Endothelial cell of umbilical vein (primary cell): ENCODE data around the gene GNAQ. TPM values are rescaled to one million over a fixed set of nuclear protein-coding genes. Genes with fewer than 3 reads are reported as not detected.

Experiments used
- BruUV-seq: library from RNA; stranded (reverse); fragments of 400-500 nt; replicated peaks from 2 replicates; lab custom pipeline; 2021; lab: Mats Ljungman, UMichigan
- CTCF ChIA-PET: fragments of 300-600, 350-600 bp; sonication (Branson Sonifier 250); formaldehyde crosslinking; loops from one replicate; lab custom pipeline; 2021; ENCODE audit warnings: antibody characterized with exemption, inconsistent platforms; lab: Charles Lee
- POLR2A ChIA-PET: fragments of 300-600, 350-600 bp; sonication (Branson Sonifier 250); formaldehyde crosslinking; loops from one replicate; lab custom pipeline; 2021; ENCODE audit warnings: antibody characterized with exemption, inconsistent platforms; lab: Charles Lee
- DNase-seq: peaks from one replicate; pipeline ENCODE4 v3.0.0-alpha.2; 2011; ENCODE audit warnings: low read depth, low spot score
- FAIRE-seq: peaks from 2 replicates; lab custom pipeline; 2011; peaks lifted over from hg19 to GRCh38; lab: Jason Lieb, UNC
- H2AFZ ChIP-seq: 2 replicates; pipeline ENCODE4 v1.6.0; 2012; ENCODE audit warnings: low read depth, low read length, control low read depth, inconsistent platforms
- H3K27ac ChIP-seq: 2 replicates; pipeline ENCODE4 v1.5.1; 2011; ENCODE audit warnings: low read depth, mild to moderate bottlenecking, control low read depth, low read length, moderate library complexity; ENCODE audit not compliant: insufficient read depth
- H3K27me3 ChIP-seq, 2 experiments: 2 replicates each; pipeline versions ENCODE4 v1.6.0 to v1.6.1; 2011; ENCODE audit warnings: low read length in 2 of 2, mixed read lengths in 1 of 2; ENCODE audit not compliant: control insufficient read depth in 2 of 2, insufficient read depth in 2 of 2
- H3K36me3 ChIP-seq, 2 experiments: 2 replicates in 1 of 2; 3 replicates in 1 of 2; pipeline ENCODE4 v1.5.1; 2011; ENCODE audit warnings: low read length in 2 of 2, mild to moderate bottlenecking in 1 of 2, moderate library complexity in 1 of 2; ENCODE audit not compliant: control insufficient read depth in 2 of 2, insufficient read depth in 2 of 2; ENCODE audit errors: extremely low read depth in 1 of 2
- H3K4me1 ChIP-seq: 3 replicates; pipeline ENCODE4 v1.5.1; 2011; ENCODE audit warnings: mild to moderate bottlenecking, low read length; ENCODE audit not compliant: control insufficient read depth, insufficient read depth; ENCODE audit errors: extremely low read depth
- H3K4me2 ChIP-seq: 2 replicates; pipeline ENCODE4 v1.6.1; 2011; ENCODE audit warnings: low read length, control low read depth, mixed read lengths; ENCODE audit not compliant: insufficient read depth
- H3K4me3 ChIP-seq, 3 experiments: fragments of 200-600 bp in 1 of 3; sonication (generic), shearing (Covaris generic) in 1 of 3; replicated peaks in 1 of 3; 2 replicates each; pipeline ENCODE4 v1.5.1; 2011 to 2016; ENCODE audit warnings: control low read depth in 3 of 3, low read length in 3 of 3, mild to moderate bottlenecking in 2 of 3, inconsistent platforms in 1 of 3, low read depth in 1 of 3, moderate library complexity in 1 of 3; ENCODE audit not compliant: insufficient read depth in 1 of 3
- H3K79me2 ChIP-seq: 2 replicates; pipeline ENCODE4 v1.6.0; 2012; ENCODE audit warnings: low read length, inconsistent platforms; ENCODE audit not compliant: control insufficient read depth, insufficient read depth
- H3K9ac ChIP-seq: replicated peaks from 2 replicates; pipeline ENCODE3; 2011; ENCODE audit warnings: low read length, control low read depth; ENCODE audit not compliant: insufficient read depth; ENCODE audit errors: extremely low read depth
- H3K9me1 ChIP-seq: replicated peaks from 3 replicates; pipeline ENCODE4 v1.6.0; 2011; ENCODE audit warnings: mild to moderate bottlenecking, low read length; ENCODE audit not compliant: control insufficient read depth, insufficient read depth; ENCODE audit errors: extremely low read depth
- H3K9me3 ChIP-seq: replicated peaks from 2 replicates; pipeline ENCODE4 v1.5.1; 2012; ENCODE audit warnings: low read length, inconsistent platforms; ENCODE audit not compliant: control insufficient read depth, insufficient read depth
- H4K20me1 ChIP-seq: replicated peaks from 2 replicates; pipeline ENCODE3; 2011; ENCODE audit warnings: mild to moderate bottlenecking, low read length; ENCODE audit not compliant: control insufficient read depth, insufficient read depth; ENCODE audit errors: extremely low read depth
- CTCF ChIP-seq, 2 donors: IDR thresholded peaks; 1 replicate in 1 of 2; 2 replicates in 1 of 2; pipeline ENCODE4 v1.5.1; 2011; ENCODE audit warnings: low read length in 2 of 2, mild to moderate bottlenecking in 2 of 2, moderate library complexity in 2 of 2, control low read depth in 1 of 2, inconsistent platforms in 1 of 2, low read depth in 1 of 2; ENCODE audit not compliant: insufficient read depth in 1 of 2; ENCODE audit errors: extremely low read depth in 1 of 2
- EZH2 ChIP-seq: IDR thresholded peaks from 2 replicates; pipeline ENCODE4 v1.6.1; 2012; ENCODE audit warnings: borderline replicate concordance, low read depth, mild to moderate bottlenecking, moderate library complexity, low read length, inconsistent platforms; ENCODE audit not compliant: severe bottlenecking
- FOS ChIP-seq: IDR thresholded peaks from 2 replicates; pipeline ENCODE4 v1.6.1; 2011; ENCODE audit warnings: mild to moderate bottlenecking, low read length, moderate library complexity, borderline replicate concordance; ENCODE audit not compliant: insufficient read depth
- JUN ChIP-seq: IDR thresholded peaks from 2 replicates; pipeline ENCODE4 v1.6.1; 2011; ENCODE audit warnings: borderline replicate concordance, low read depth; ENCODE audit not compliant: insufficient read length, insufficient read depth
- POLR2A ChIP-seq: IDR thresholded peaks from 2 replicates; pipeline ENCODE4 v1.6.1; 2012; ENCODE audit warnings: low read depth, mild to moderate bottlenecking, control low read depth, low read length
- POLR2AphosphoS5 ChIP-seq: IDR thresholded peaks from 2 replicates; pipeline ENCODE4 v1.6.1; 2012; ENCODE audit warnings: low read depth, mild to moderate bottlenecking, control low read depth, low read length, moderate library complexity; ENCODE audit not compliant: insufficient read depth
- dilution Hi-C: fragments of 300-500 bp; cut with MboI; formaldehyde crosslinking; loops from one replicate; pipeline ENCODE4 v1.15.0; 2019; ENCODE audit warnings: low sequenced_read_pairs; ENCODE audit not compliant: extremely low pct_ligation_motif_present
- intact Hi-C: fragments of 100-400 bp; cut with micrococcal nuclease; formaldehyde crosslinking; loops from one replicate; pipeline ENCODE4 v1.10.0; 2022
- polyA plus RNA-seq, 4 experiments: library from polyadenylated mRNA; depleted of rRNA in 3 of 4; stranded (reverse) in 3 of 4; unstranded in 1 of 4; fragments of >200 nt; gene quantifications; 2 replicates each; pipeline versions ENCODE4 v1.2.1 to v1.2.3, GENCODE V29; 2011 to 2012; ENCODE audit warnings: missing spikeins in 1 of 4
- total RNA-seq: library from RNA; stranded (reverse); gene quantifications from 2 replicates; pipeline ENCODE4 v1.2.3, GENCODE V29; 2021

Gene GNAQ
- total and polyA plus RNA-seq, 2 donors (not counting 3 experiments of a cell fraction or from before 2014, with no cell fraction given), result 26.1 to 67.3 TPM

GRCh38 chr9:77956555-77956954, 75.1 kb downstream of the GNAQ start:
- Histone ChIP-seq H3K27ac (no peak overlapping the region), H3K9me3 (no peaks in the 10 kb centered on the region), H3K79me2 (peaks cover 66% of the 10 kb centered on the region), H3K36me3 (no peaks in the 10 kb centered on the region), H3K27me3 (no peaks in the 10 kb centered on the region), H3K4me2 (peak overlapping the region; percentile 28), H4K20me1 (no peaks in the 10 kb centered on the region), H2AFZ (no peak overlapping the region), H3K4me3 (no peak overlapping the region), H3K9me1 (no peaks in the 10 kb centered on the region), H3K9ac (no peak overlapping the region), H3K4me1 (peaks cover 54% of the 10 kb centered on the region)
- dilution Hi-C loops (no loop called here), intact Hi-C loops (no loop called here)
- no peak for FAIRE-seq
- ChIA-PET CTCF (interaction anchor here (2.6 kb wide), 1 partner anchor 21 kb away, joined by 12 read pairs; no protein-coding TSS in a partner anchor), POLR2A (no interaction called here)
- TF ChIP-seq EZH2, result no peak
- no peak for TF ChIP-seq POLR2A
- no peak for TF ChIP-seq CTCF (IDR thresholded peaks at IDR 0.05; ENCODE audit: extremely low read depth in 1 of 2, insufficient read depth in 1 of 2, low read depth in 1 of 2, low read length in 2 of 2)
- no peak for TF ChIP-seq FOS
- no TSS peak for BruUV-seq
- peak; percentile 45 for DNase-seq

- Histone ChIP-seq H3K4me3 (no peak overlapping the region), H3K9me3 (no peaks in the 10 kb centered on the region), H3K36me3 (no peaks in the 10 kb centered on the region), H3K27me3 (no peaks in the 10 kb centered on the region), H3K4me2 (no peak overlapping the region), H4K20me1 (no peaks in the 10 kb centered on the region), H3K79me2 (peaks cover 60% of the 10 kb centered on the region), H3K9ac (no peak overlapping the region), H3K27ac (no peak overlapping the region), H3K9me1 (no peaks in the 10 kb centered on the region), H2AFZ (no peak overlapping the region), H3K4me1 (peaks cover 39% of the 10 kb centered on the region)
- ChIA-PET POLR2A (no interaction called here), CTCF (interaction anchor here (1.0 to 2.6 kb wide), 3 partner anchors 10 to 29 kb away, joined by 4 to 12 read pairs (median 5); no protein-coding TSS in a partner anchor)
- FAIRE-seq (no peak), DNase-seq (no peak)
- dilution Hi-C loops, result no loop called here
- BruUV-seq, result no TSS peak
- TF ChIP-seq JUN (no peak), POLR2A (no peak), POLR2AphosphoS5 (no peak)
- intact Hi-C loops, result no loop called here
Measured at GRCh38 chr9:77954666-77955015, 77.0 kb downstream of the GNAQ start.
